Measurements from ENCODE around the gene FAM229B. TPM values are rescaled to one million over a fixed set of nuclear protein-coding genes. Genes with fewer than 3 reads are reported as not detected.

The FAM229B gene
- total and polyA plus RNA-seq, 2 of the 8 experiments (the other 6 are each of a cell fraction or from before 2014, with no cell fraction given) = 10.0 to 10.4 TPM

DNA sequence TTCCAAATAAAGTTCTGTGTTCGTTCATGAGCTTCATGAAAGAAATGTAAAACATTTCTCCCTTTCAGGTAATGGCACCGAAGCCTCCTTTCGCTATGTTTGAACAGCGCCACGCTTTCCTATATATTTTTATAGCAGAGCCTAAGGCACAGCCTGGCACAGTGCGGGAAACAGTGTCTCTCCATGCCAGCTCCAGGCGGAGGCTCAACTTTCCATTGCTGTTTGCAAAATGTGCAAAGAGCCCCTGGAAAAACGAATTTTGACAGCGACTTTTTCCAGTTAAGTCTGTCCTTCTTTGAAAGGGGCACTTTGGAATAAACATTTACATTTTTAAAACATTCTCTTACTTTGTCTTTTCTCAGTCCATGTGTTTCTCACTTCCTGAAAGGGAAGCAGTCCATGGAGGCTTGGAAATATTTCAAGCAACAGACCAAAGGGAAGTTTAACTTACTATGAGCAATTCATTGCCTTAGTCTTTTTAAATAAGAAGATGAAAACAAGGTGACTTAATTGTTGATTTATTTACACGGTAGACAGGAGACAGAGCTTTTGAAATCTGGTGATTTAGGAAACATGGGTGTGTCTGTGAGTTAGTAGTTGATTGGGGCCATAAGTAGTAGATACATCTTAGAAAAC lies 32.7 kb upstream of the FAM229B start:
- no peak overlapping the region for H3K4me2 ChIP-seq (ENCODE audit: insufficient read depth in 1 of 2, low read depth in 2 of 2, low read length in 2 of 2)

More for the DNA sequence above, 32.7 kb upstream of the FAM229B start:
- Histone ChIP-seq H2BK5ac (ENCODE audit: low read depth, low read length) (no peak overlapping the region), H2BK20ac (ENCODE audit: low read length) (no peak overlapping the region), H4K20me1 (replicated peaks in 1 of 2; ENCODE audit: control insufficient read depth in 1 of 2, insufficient read depth in 2 of 2, low read length in 2 of 2) (no peaks in the 10 kb centered on the region), H3K27ac (ENCODE audit: low read depth, low read length) (no peak overlapping the region), H3K18ac (ENCODE audit: extremely low read depth, low read length) (no peak overlapping the region), H3K36me3 (ENCODE audit: control insufficient read depth in 2 of 4, insufficient read depth in 4 of 4, low read length in 3 of 4) (no peaks in the 10 kb centered on the region), H3K9ac (replicated peaks in 1 of 4; ENCODE audit: extremely low read depth in 1 of 4, low read depth in 3 of 4, low read length in 3 of 4) (no peak overlapping the region), H2BK15ac (ENCODE audit: low read length) (no peak overlapping the region), H3K56ac (replicated peaks; ENCODE audit: insufficient read length, low read depth, low read length) (no peak overlapping the region), H2AK5ac (ENCODE audit: low read depth, low read length) (no peak overlapping the region), H2AFZ (ENCODE audit: low read length) (no peak overlapping the region), H3K4me1 (replicated peaks in 1 of 4; ENCODE audit: control insufficient read depth in 3 of 4, insufficient read depth in 4 of 4, low read length in 3 of 4) (no peaks in the 10 kb centered on the region), H3K23me2 (ENCODE audit: low read depth, low read length) (no peaks in the 10 kb centered on the region), H3K4ac (replicated peaks; ENCODE audit: insufficient read length, low read depth, low read length) (no peak overlapping the region), H3K27me3 (replicated peaks in 1 of 4; ENCODE audit: control insufficient read depth in 3 of 4, extremely low read depth in 1 of 4, insufficient read depth in 3 of 4, low read length in 3 of 4) (no peaks in the 10 kb centered on the region), H3K9me3 (ENCODE audit: insufficient read depth in 2 of 2, low read depth in 1 of 2, low read length in 1 of 2) (no peaks in the 10 kb centered on the region), H3K4me3 (ENCODE audit: extremely low read depth in 1 of 4, insufficient read depth in 2 of 4, low read depth in 3 of 4, low read length in 4 of 4) (no peak overlapping the region), H3K79me2 (ENCODE audit: control insufficient read depth in 1 of 2, insufficient read depth in 2 of 2, low read length in 2 of 2) (no peaks in the 10 kb centered on the region), H2BK120ac (replicated peaks; ENCODE audit: low read depth, low read length) (no peak overlapping the region), H3K79me1 (ENCODE audit: low read depth, low read length) (no peaks in the 10 kb centered on the region), H4K5ac (ENCODE audit: insufficient read length, low read depth, low read length) (no peak overlapping the region), H3K23ac (ENCODE audit: insufficient read length) (no peak overlapping the region), H3K14ac (ENCODE audit: insufficient read length) (no peak overlapping the region), H2BK12ac (ENCODE audit: low read depth, low read length) (no peak overlapping the region), H4K8ac (ENCODE audit: extremely low read depth, insufficient read depth, low read length) (no peak overlapping the region), H4K91ac (replicated peaks; ENCODE audit: insufficient read length, low read length) (no peak overlapping the region)
- ChIA-PET POLR2A (ENCODE audit: partially characterized antibody) (interaction anchor here (0.9 kb wide), 1 partner anchor 465 kb away, joined by 3 read pairs; no protein-coding TSS in a partner anchor), CTCF (ENCODE audit: partially characterized antibody) (interaction anchor here (0.8 to 2.0 kb wide), 3 partner anchors 12 to 108 kb away, joined by 3 to 10 read pairs (median 3); no protein-coding TSS in a partner anchor)
- DNase-seq (ENCODE audit: low read depth in 1 of 2, low spot score in 2 of 2) (no peak), FAIRE-seq (no peak)
- TF ChIP-seq CEBPB (IDR thresholded peaks at IDR 0.05; ENCODE audit: low read depth, low read length) (no peak), RXRA (IDR thresholded peaks at IDR 0.05; ENCODE audit: insufficient read depth, low read depth, low read length) (no peak), CHD1 (IDR thresholded peaks at IDR 0.05; ENCODE audit: low read depth, low read length) (no peak)
- 86% methylated on average over 10 of the region's 10 CpGs; no CpG with 5 or more reads in 1 of the 2 experiments for WGBS, 2 experiments (ENCODE audit: extremely low coverage in 1 of 2, insufficient coverage in 1 of 2, insufficient read length in 1 of 2, insufficient replicate concordance in 2 of 2, low coverage in 1 of 2, low lambda C conversion rate in 2 of 2, missing lambda C conversion rate in 1 of 2)

All from H1 (cell line).